ENCODE results near the gene GSTA1.

DNA sequence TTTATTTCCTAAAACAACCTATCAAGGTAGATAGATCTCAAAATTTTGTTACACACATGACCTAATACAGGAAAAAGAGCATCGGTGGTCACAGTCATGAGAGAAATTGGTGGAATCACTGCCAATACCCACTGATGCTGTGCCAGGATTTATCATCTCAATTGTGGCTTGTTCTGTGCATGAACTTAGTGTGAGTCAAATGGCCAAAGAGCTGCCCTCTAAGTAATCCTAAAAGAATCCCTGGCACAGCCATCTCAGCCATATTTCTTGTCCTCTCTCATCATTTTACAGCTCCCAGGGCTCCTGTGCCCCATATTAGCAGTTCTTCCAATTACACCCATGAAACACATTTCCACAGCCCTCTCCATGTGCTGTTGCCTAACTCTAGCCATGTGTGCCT is 30.9 kb upstream of the GSTA1 start:
- no peak for TF ChIP-seq POLR2AphosphoS5 (IDR thresholded peaks at IDR 0.05; ENCODE audit: low read depth, low read length)
- no peak for TF ChIP-seq TAF1 (IDR thresholded peaks at IDR 0.05; ENCODE audit: low read depth, low read length)
- TF ChIP-seq POLR2A (IDR thresholded peaks at IDR 0.05; ENCODE audit: low read depth, low read length): no peak
- no peak for TF ChIP-seq POU2F2 (IDR thresholded peaks at IDR 0.05; ENCODE audit: low read depth, low read length)
- TF ChIP-seq SPI1 (IDR thresholded peaks at IDR 0.05; ENCODE audit: low read depth, low read length): no peak
